ENCODE measurements around the gene CNPPD1.

GRCh38 chr2:219128396-219128795 lies 48.3 kb downstream of the CNPPD1 start:
- TF ChIP-seq POLR2A (IDR thresholded peaks at IDR 0.05; ENCODE audit: low read length) (no peak), GATA1 (IDR thresholded peaks at IDR 0.05; ENCODE audit: low read depth, low read length) (no peak)
